PC-3 (cell line): ENCODE data around the gene FA2H. TPM values are rescaled to one million over a fixed set of nuclear protein-coding genes. Genes with fewer than 3 reads are reported as not detected.

Experiments
- ATAC-seq: fragments of 200-7000 bp; cut with Tn5 transposase; 2 replicates; pipeline ENCODE4 v1.9.1; 2020; ENCODE audit warnings: mild to moderate bottlenecking, moderate library complexity
- BruUV-seq: library from RNA; stranded (reverse); fragments of 400-500 nt; replicated peaks from 2 replicates; lab custom pipeline; 2021; lab: Mats Ljungman, UMichigan
- CTCF ChIA-PET: fragments of 300-600 bp; sonication (Branson Sonifier 250); formaldehyde crosslinking; loops from one replicate; lab custom pipeline; 2022; ENCODE audit warnings: antibody characterized with exemption; lab: Charles Lee
- POLR2A ChIA-PET: fragments of 300-600 bp; sonication (Branson Sonifier 250); formaldehyde crosslinking; loops from one replicate; lab custom pipeline; 2022; ENCODE audit warnings: antibody characterized with exemption; ENCODE audit not compliant: unreplicated experiment; lab: Charles Lee
- DNase-seq: peaks from one replicate; pipeline ENCODE4 v3.0.0-alpha.2; 2015
- H2AFZ ChIP-seq: fragments of 300-600 bp; sonication (generic); 2 replicates; pipeline ENCODE4 v1.6.0; 2016; ENCODE audit warnings: antibody characterized with exemption, low read length
- H3F3A ChIP-seq: fragments of 300-600 bp; sonication (generic); one replicate; pipeline ENCODE4 v1.6.0; 2017; ENCODE audit warnings: antibody characterized with exemption, low read length, control low read depth, mild to moderate bottlenecking; ENCODE audit not compliant: unreplicated experiment
- H3K27ac ChIP-seq: fragments of 300-600 bp; sonication (generic); 2 replicates; pipeline ENCODE4 v1.5.1; 2016; ENCODE audit warnings: mild to moderate bottlenecking, low read length
- H3K27me3 ChIP-seq: fragments of 300-600 bp; sonication (generic); 2 replicates; pipeline ENCODE4 v1.6.1; 2016; ENCODE audit warnings: low read length, mixed read lengths
- H3K36me3 ChIP-seq: fragments of 300-600 bp; sonication (generic); 2 replicates; pipeline ENCODE4 v1.6.1; 2016; ENCODE audit warnings: low read depth, mixed run types, low read length, mixed read lengths
- H3K4me1 ChIP-seq: fragments of 300-600 bp; sonication (generic); 2 replicates; pipeline ENCODE4 v1.5.1; 2016; ENCODE audit warnings: low read length; ENCODE audit not compliant: insufficient read depth
- H3K4me2 ChIP-seq: fragments of 300-600 bp; sonication (generic); 2 replicates; pipeline ENCODE4 v1.6.0; 2016; ENCODE audit warnings: low read length
- H3K4me3 ChIP-seq: fragments of 300-600 bp; sonication (generic); 2 replicates; pipeline ENCODE4 v1.5.1; 2016; ENCODE audit warnings: mild to moderate bottlenecking, low read length, mixed read lengths
- H3K79me2 ChIP-seq: fragments of 300-600 bp; sonication (generic); 2 replicates; pipeline ENCODE4 v1.6.1; 2017; ENCODE audit warnings: low read length, mixed read lengths
- H3K9ac ChIP-seq: fragments of 300-600 bp; sonication (generic); 2 replicates; pipeline ENCODE4 v1.6.0; 2016; ENCODE audit warnings: mild to moderate bottlenecking, low read length
- H3K9me2 ChIP-seq: fragments of 300-600 bp; sonication (generic); replicated peaks from 2 replicates; pipeline ENCODE4 v1.6.1; 2016; ENCODE audit warnings: mixed run types, low read length, mixed read lengths
- H3K9me3 ChIP-seq: fragments of 300-600 bp; sonication (generic); 2 replicates; pipeline ENCODE4 v1.6.1; 2016; ENCODE audit warnings: low read length, mixed read lengths
- H4K20me1 ChIP-seq: fragments of 300-600 bp; sonication (generic); 2 replicates; pipeline ENCODE4 v1.6.1; 2016; ENCODE audit warnings: low read length, mixed read lengths
- EZH2 ChIP-seq: fragments of 300-600 bp; sonication (generic); IDR thresholded peaks from one replicate; pipeline ENCODE4 v1.6.1; 2017; ENCODE audit warnings: antibody characterized with exemption, mild to moderate bottlenecking, low read length; ENCODE audit not compliant: unreplicated experiment
- EZH2phosphoT487 ChIP-seq: fragments of 300-600 bp; sonication (generic); IDR thresholded peaks from 2 replicates; pipeline ENCODE4 v1.6.1; 2018; ENCODE audit warnings: mild to moderate bottlenecking, antibody characterized with exemption, low read length, borderline replicate concordance
- intact Hi-C: fragments of 100-400 bp; cut with micrococcal nuclease; formaldehyde crosslinking; loops from 2 replicates; pipeline ENCODE4 v1.9.0; 2023
- total RNA-seq: library from RNA; depleted of rRNA; stranded (reverse); fragments of >200 nt; gene quantifications from 2 replicates; pipeline ENCODE4 v1.2.3, GENCODE V29; 2014
- TF ChIP-seq, protein P1 (sequence below): fragments of 300-600 bp; sonication (generic); conservative IDR thresholded peaks from 2 replicates; pipeline ENCODE4 v1.5.1; 2017; ENCODE audit warnings: antibody characterized with exemption, low read depth, mild to moderate bottlenecking, low read length

The FA2H gene
- total RNA-seq, 1 experiment from 2014 or later = 3.9 TPM

DNA sequence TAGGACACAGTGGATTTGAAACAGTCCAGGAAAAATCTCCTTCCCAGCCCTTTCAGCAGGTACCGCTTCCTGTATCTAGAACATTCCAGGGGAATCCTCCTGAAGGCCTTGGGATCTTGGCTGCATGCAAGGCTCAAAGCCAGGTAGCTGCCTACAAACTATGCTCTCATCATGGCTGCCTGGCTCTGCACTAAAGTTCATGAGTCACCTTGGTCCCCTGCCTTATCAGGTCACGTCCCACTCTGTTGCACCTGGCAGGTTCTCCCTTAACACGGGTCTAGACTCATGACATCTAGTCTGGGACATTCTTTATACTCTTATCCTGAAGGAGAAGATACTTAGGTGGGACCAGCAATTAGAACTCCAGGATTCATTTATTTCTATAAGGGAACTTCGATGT lies 15.8 kb downstream of the FA2H start:
- POLR2A ChIA-PET = no interaction called here
- ATAC-seq (no peak), DNase-seq (no peak)
- H3K4me2 ChIP-seq = no peak overlapping the region
- H3K4me3 ChIP-seq = no peak overlapping the region
- no peak overlapping the region for H3K9ac ChIP-seq
- no peaks in the 10 kb centered on the region for H3K27me3 ChIP-seq
- H3K79me2 ChIP-seq = no peaks in the 10 kb centered on the region
- no peaks in the 10 kb centered on the region for H4K20me1 ChIP-seq
- H3K9me3 ChIP-seq = no peaks in the 10 kb centered on the region
- no peaks in the 10 kb centered on the region for H3F3A ChIP-seq
- no peaks in the 10 kb centered on the region for H3K36me3 ChIP-seq
- no peaks in the 10 kb centered on the region for H3K9me2 ChIP-seq
- no TSS peak for BruUV-seq
- intact Hi-C loops = no loop called here
- no peak overlapping the region for H3K27ac ChIP-seq
- no peak for TF ChIP-seq EZH2phosphoT487
- TF ChIP-seq, protein P1, sequence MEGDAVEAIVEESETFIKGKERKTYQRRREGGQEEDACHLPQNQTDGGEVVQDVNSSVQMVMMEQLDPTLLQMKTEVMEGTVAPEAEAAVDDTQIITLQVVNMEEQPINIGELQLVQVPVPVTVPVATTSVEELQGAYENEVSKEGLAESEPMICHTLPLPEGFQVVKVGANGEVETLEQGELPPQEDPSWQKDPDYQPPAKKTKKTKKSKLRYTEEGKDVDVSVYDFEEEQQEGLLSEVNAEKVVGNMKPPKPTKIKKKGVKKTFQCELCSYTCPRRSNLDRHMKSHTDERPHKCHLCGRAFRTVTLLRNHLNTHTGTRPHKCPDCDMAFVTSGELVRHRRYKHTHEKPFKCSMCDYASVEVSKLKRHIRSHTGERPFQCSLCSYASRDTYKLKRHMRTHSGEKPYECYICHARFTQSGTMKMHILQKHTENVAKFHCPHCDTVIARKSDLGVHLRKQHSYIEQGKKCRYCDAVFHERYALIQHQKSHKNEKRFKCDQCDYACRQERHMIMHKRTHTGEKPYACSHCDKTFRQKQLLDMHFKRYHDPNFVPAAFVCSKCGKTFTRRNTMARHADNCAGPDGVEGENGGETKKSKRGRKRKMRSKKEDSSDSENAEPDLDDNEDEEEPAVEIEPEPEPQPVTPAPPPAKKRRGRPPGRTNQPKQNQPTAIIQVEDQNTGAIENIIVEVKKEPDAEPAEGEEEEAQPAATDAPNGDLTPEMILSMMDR = no peak
- TF ChIP-seq EZH2 = no peak
- peaks cover 23% of the 10 kb centered on the region for H3K4me1 ChIP-seq
- CTCF ChIA-PET = no interaction called here
- no peak overlapping the region for H2AFZ ChIP-seq

DNA sequence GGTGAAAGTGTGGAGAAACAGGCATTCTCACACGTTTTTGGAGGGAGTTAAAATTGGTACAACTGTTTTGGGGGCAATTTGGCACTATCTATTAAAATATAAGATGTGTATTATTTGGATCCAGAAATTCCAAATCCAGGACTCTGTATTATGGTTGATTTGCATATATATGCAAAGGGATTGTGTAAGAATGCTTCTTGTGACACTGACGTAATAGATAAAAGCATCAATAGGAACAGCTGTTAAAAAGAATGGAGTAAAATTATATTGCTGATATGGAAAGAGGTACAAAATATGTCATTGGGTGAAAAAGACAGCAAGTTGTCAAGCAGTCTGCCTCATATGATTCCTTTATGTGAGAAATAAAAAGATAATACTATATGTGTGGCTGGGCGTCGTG lies 17.3 kb downstream of the FA2H start:
- Histone ChIP-seq H3F3A (no peaks in the 10 kb centered on the region), H3K36me3 (no peaks in the 10 kb centered on the region), H3K27me3 (no peaks in the 10 kb centered on the region), H3K9me3 (no peaks in the 10 kb centered on the region), H3K9me2 (no peaks in the 10 kb centered on the region), H2AFZ (no peak overlapping the region), H3K4me1 (peaks cover 22% of the 10 kb centered on the region), H3K4me3 (no peak overlapping the region), H3K9ac (no peak overlapping the region), H3K79me2 (no peaks in the 10 kb centered on the region), H3K4me2 (no peak overlapping the region), H4K20me1 (no peaks in the 10 kb centered on the region), H3K27ac (no peak overlapping the region)
- CTCF ChIA-PET = no interaction called here
- no TSS peak for BruUV-seq
- intact Hi-C loops = no loop called here
- POLR2A ChIA-PET = no interaction called here
- no peak for ATAC-seq
- TF ChIP-seq EZH2 (no peak), EZH2phosphoT487 (no peak)
- TF ChIP-seq, protein P1 = no peak
- no peak for DNase-seq

DNA sequence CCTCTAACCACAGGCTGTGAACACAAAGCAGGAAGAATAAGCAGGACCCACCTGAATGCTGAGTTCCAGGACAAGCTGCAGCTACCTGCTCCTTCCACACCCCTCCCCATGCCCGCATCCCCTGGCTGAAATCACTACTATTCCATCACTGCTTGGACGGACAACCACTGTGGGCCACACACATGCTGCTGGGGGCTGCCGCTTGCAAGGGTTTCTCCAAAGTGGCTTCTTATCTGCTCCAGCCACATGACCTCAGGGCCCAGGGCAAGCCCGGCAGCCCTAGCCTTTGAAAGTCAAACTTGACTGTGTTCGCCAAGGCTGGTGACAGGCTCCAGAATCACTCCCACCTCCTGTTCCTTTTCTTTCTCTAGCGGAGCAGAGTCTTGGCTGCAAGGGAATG lies 18.4 kb downstream of the FA2H start:
- no peak overlapping the region for H3K27ac ChIP-seq
- H3K9me3 ChIP-seq = no peaks in the 10 kb centered on the region
- H2AFZ ChIP-seq = no peak overlapping the region
- H3K4me3 ChIP-seq = no peak overlapping the region
- intact Hi-C loops = no loop called here
- H3K9ac ChIP-seq = no peak overlapping the region
- H3K4me2 ChIP-seq = no peak overlapping the region
- H3K79me2 ChIP-seq = no peaks in the 10 kb centered on the region
- H4K20me1 ChIP-seq = no peaks in the 10 kb centered on the region
- no peaks in the 10 kb centered on the region for H3K27me3 ChIP-seq
- no peak for ATAC-seq
- DNase-seq = no peak
- H3K4me1 ChIP-seq = peaks cover 11% of the 10 kb centered on the region
- H3K36me3 ChIP-seq = no peaks in the 10 kb centered on the region
- POLR2A ChIA-PET = no interaction called here
- no peaks in the 10 kb centered on the region for H3F3A ChIP-seq
- no peak for TF ChIP-seq EZH2
- TF ChIP-seq, protein P1 = no peak
- TF ChIP-seq EZH2phosphoT487 = no peak
- CTCF ChIA-PET = no interaction called here
- no TSS peak for BruUV-seq
- no peaks in the 10 kb centered on the region for H3K9me2 ChIP-seq
